H1 (cell line): ENCODE data around the gene OR2H2. TPM values are rescaled to one million over a fixed set of nuclear protein-coding genes. Genes with fewer than 3 reads are reported as not detected.

Source experiments
- ASH2L ChIP-seq: fragments of 200-600, 300-600 bp; sonication (generic); IDR thresholded peaks from one replicate; pipeline ENCODE4 v1.7.1; 2017; ENCODE audit warnings: low read length
- KDM1A ChIP-seq: fragments of 200-600, 300-600 bp; sonication (generic); IDR thresholded peaks from 2 replicates; pipeline ENCODE4 v1.7.1; 2016; ENCODE audit warnings: mild to moderate bottlenecking, low read length, borderline replicate concordance
- KDM4A ChIP-seq: IDR thresholded peaks from one replicate; pipeline ENCODE4 v1.7.1; 2012; ENCODE audit warnings: low read depth, mild to moderate bottlenecking, moderate library complexity, low read length, inconsistent platforms; ENCODE audit not compliant: severe bottlenecking
- RNF2 ChIP-seq: fragments of 200-900, 300-1000 bp; sonication (generic); IDR thresholded peaks from 2 replicates; pipeline ENCODE4 v1.7.1; 2016; ENCODE audit warnings: borderline replicate concordance, low read depth, mild to moderate bottlenecking, antibody characterized with exemption, low read length; ENCODE audit not compliant: poor library complexity, severe bottlenecking; ENCODE audit errors: missing control alignments
- SAP30 ChIP-seq: fragments of 300-600 bp; sonication (generic); IDR thresholded peaks from 2 replicates; pipeline ENCODE4 v1.7.1; 2012; ENCODE audit warnings: low read length, moderate library complexity, mild to moderate bottlenecking, inconsistent platforms; ENCODE audit not compliant: insufficient read depth, insufficient replicate concordance
- SIX5 ChIP-seq: IDR thresholded peaks from 2 replicates; pipeline ENCODE4 v1.6.1; 2011; ENCODE audit warnings: mild to moderate bottlenecking, low read depth, low read length
- SP2 ChIP-seq: IDR thresholded peaks from 2 replicates; pipeline ENCODE4 v1.6.1; 2012; ENCODE audit warnings: mild to moderate bottlenecking, low read length, inconsistent platforms
- TEAD4 ChIP-seq: IDR thresholded peaks from 2 replicates; pipeline ENCODE4 v1.6.1; 2012; ENCODE audit warnings: low read depth, low read length, inconsistent platforms, mixed read lengths
- USF2 ChIP-seq: IDR thresholded peaks from 2 replicates; pipeline ENCODE4 v1.6.1; 2011; ENCODE audit warnings: low read length, improper control_type of control experiment
- polyA plus RNA-seq, 7 experiments: library from polyadenylated mRNA; depleted of rRNA in 3 of 7; stranded (reverse) in 5 of 7; unstranded in 2 of 7; fragments of >200 nt in 5 of 7; fragments of 200-250 nt in 2 of 7; gene quantifications; 1 replicate in 5 of 7; 2 replicates in 1 of 7; 4 replicates in 1 of 7; pipeline versions ENCODE4 v1.2.1 to v1.2.3, GENCODE V29; 2011 to 2013; ENCODE audit warnings: missing spikeins in 2 of 7, mixed read lengths in 2 of 7
- total RNA-seq: library from RNA; stranded (reverse); fragmentation: NEBNext Ultra II Directional; extraction: Animal tissue kit (Norgen Biotek cat#: 25700); gene quantifications from 2 replicates; pipeline ENCODE4 v1.2.1, GENCODE V29; 2021

Gene OR2H2
- total and polyA plus RNA-seq, 2 of the 8 experiments (the other 6 are each of a cell fraction or from before 2014, with no cell fraction given), result not detected

GRCh38 chr6:29553268-29554057, 31.5 kb upstream of the OR2H2 start (continued):
- TF ChIP-seq USF2 (peak; percentile 59), KDM4A (peak; percentile 97), SP2 (no peak), KDM1A (peak; percentile 49), TEAD4 (peak; percentile 73; the same call in 1 of the 2 replicates), SIX5 (no peak), RNF2 (no peak), ASH2L (peak; percentile 87), SAP30 (no peak)
